Raji (cell line): ENCODE measurements around the gene ACTN2.

ENCODE experiments used
- POLR2A ChIP-seq: IDR thresholded peaks from 2 replicates; pipeline ENCODE4 v1.6.1; 2011; ENCODE audit warnings: low read depth, low read length, control low read depth; ENCODE audit not compliant: insufficient read depth

The ACTN2 gene

GRCh38 chr1:236717811-236718210 is 31.5 kb downstream of the ACTN2 start:
- TF ChIP-seq POLR2A, result no peak

GRCh38 chr1:236718328-236718727 is 32.0 kb downstream of the ACTN2 start:
- TF ChIP-seq POLR2A, result no peak

GRCh38 chr1:236720206-236720605 is 33.9 kb downstream of the ACTN2 start:
- no peak for TF ChIP-seq POLR2A

- no peak for TF ChIP-seq POLR2A
These were observed 34.3 kb downstream of the ACTN2 start for GRCh38 chr1:236720611-236721010.

- TF ChIP-seq POLR2A, result no peak
These were observed 37.8 kb downstream of the ACTN2 start for GRCh38 chr1:236724049-236724448.

- TF ChIP-seq POLR2A, result no peak
These were observed 38.2 kb downstream of the ACTN2 start for GRCh38 chr1:236724506-236724905.

- no peak for TF ChIP-seq POLR2A
These were observed 39.4 kb downstream of the ACTN2 start for GRCh38 chr1:236725668-236726067.

GRCh38 chr1:236727521-236727920 is 41.2 kb downstream of the ACTN2 start:
- no peak for TF ChIP-seq POLR2A

- TF ChIP-seq POLR2A, result no peak
These were observed 42.5 kb downstream of the ACTN2 start for GRCh38 chr1:236728752-236729151.

- TF ChIP-seq POLR2A, result no peak
These were observed 47.4 kb downstream of the ACTN2 start for GRCh38 chr1:236733653-236734052.

- no peak for TF ChIP-seq POLR2A
These were observed 48.0 kb downstream of the ACTN2 start for GRCh38 chr1:236734141-236734765.

GRCh38 chr1:236736761-236737160 is 50.5 kb downstream of the ACTN2 start:
- TF ChIP-seq POLR2A, result no peak

GRCh38 chr1:236741753-236742152 is 55.5 kb downstream of the ACTN2 start:
- no peak for TF ChIP-seq POLR2A

GRCh38 chr1:236742421-236743160 is 56.3 kb downstream of the ACTN2 start:
- no peak for TF ChIP-seq POLR2A

GRCh38 chr1:236744533-236744932 is 58.2 kb downstream of the ACTN2 start:
- no peak for TF ChIP-seq POLR2A

- TF ChIP-seq POLR2A, result no peak
These were observed 60.5 kb downstream of the ACTN2 start for GRCh38 chr1:236746785-236747184.

GRCh38 chr1:236747311-236747985 is 61.1 kb downstream of the ACTN2 start:
- TF ChIP-seq POLR2A, result no peak
